ENCODE data around the gene PNKD. TPM values are rescaled to one million over a fixed set of nuclear protein-coding genes. Genes with fewer than 3 reads are reported as not detected.

PNKD gene
- total RNA-seq, 1 donor from 2014 or later: 39.1 TPM

DNA sequence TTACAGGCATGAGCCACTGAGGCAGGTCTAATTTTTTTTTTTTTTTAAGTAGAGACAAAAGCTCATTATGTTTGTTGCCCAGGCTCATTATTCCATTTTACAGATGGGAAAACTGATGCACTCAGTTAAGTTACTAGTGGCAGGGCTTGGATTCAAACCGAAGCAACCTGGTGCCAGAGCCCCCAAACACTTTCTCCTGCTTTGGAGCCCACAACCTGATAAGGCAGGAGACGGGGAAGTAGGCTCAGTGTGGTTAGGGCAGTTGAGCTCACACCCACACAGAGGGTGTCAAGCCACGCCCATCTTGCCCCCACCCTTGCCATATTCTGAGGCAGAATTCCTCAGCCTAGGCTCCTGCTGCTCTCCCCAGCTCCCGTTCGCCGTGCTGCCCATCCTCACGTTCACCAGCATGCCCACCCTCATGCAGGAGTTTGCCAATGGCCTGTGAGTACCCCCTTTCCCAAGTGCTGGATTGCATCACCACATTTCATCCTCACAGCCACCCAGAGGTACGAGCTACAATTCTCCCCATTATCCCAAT lies 123.5 kb downstream of the PNKD start:
- Histone ChIP-seq H3K9ac (ENCODE audit: low read depth in 1 of 3, low read length in 3 of 3) (no peak overlapping the region), H3K4me1 (ENCODE audit: control insufficient read depth in 3 of 3, insufficient read depth in 3 of 3, low read length in 3 of 3) (peaks cover 22 to 28% (median 25%) of the 10 kb centered on the region in 3 donors), H3K27ac (ENCODE audit: low read depth, low read length) (no peak overlapping the region), H3K27me3 (ENCODE audit: control insufficient read depth in 3 of 3, insufficient read depth in 3 of 3, low read length in 3 of 3) (no peaks in the 10 kb centered on the region), H3K4me3 (ENCODE audit: low read length in 3 of 3) (no peak overlapping the region), H3K9me3 (ENCODE audit: control insufficient read depth in 3 of 3, low read length in 3 of 3) (no peaks in the 10 kb centered on the region), H3K36me3 (ENCODE audit: control insufficient read depth in 3 of 3, insufficient read depth in 3 of 3, low read length in 3 of 3) (no peaks in the 10 kb centered on the region)

DNA sequence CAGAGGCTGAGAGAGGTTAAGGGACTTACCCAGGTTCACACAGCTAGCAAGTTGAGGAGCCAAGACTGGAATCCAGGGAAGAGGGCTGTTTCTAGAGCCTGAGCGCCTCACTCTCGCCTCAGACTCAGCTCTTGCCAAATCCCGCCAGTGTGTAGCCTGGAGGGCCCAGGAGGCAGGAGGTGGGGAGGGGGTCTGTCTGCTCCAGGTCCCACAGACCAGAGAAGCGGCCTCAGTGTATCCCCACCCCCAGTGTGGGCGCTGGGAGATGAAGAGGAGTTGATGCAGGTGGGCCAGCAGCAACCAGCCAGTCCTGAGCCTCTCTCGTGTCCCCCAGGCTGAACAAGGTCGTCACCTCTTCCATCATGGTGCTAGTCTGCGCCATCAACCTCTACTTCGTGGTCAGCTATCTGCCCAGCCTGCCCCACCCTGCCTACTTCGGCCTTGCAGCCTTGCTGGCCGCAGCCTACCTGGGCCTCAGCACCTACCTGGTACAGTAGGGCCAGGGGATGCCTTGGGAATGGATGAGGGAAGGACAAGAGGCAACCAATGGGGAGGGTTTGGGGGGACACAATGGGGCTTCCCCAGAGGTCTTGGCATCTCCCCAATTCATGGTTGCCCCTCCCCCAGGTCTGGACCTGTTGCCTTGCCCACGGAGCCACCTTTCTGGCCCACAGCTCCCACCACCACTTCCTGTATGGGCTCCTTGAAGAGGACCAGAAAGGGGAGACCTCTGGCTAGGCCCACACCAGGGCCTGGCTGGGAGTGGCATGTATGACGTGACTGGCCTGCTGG lies 124.2 kb downstream of the PNKD start:
- no peak overlapping the region for H3K27ac ChIP-seq (ENCODE audit: low read depth, low read length)
- H3K4me1 ChIP-seq (ENCODE audit: control insufficient read depth in 3 of 3, insufficient read depth in 3 of 3, low read length in 3 of 3): peaks cover 25 to 33% (median 31%) of the 10 kb centered on the region in 3 donors
- H3K36me3 ChIP-seq (ENCODE audit: control insufficient read depth in 3 of 3, insufficient read depth in 3 of 3, low read length in 3 of 3): no peaks in the 10 kb centered on the region
- no peak overlapping the region for H3K4me3 ChIP-seq (ENCODE audit: low read length in 3 of 3)
- no peaks in the 10 kb centered on the region for H3K9me3 ChIP-seq (ENCODE audit: control insufficient read depth in 3 of 3, low read length in 3 of 3)
- no peaks in the 10 kb centered on the region for H3K27me3 ChIP-seq (ENCODE audit: control insufficient read depth in 3 of 3, insufficient read depth in 3 of 3, low read length in 3 of 3)
- no peak overlapping the region for H3K9ac ChIP-seq (ENCODE audit: low read depth in 1 of 3, low read length in 3 of 3)

DNA sequence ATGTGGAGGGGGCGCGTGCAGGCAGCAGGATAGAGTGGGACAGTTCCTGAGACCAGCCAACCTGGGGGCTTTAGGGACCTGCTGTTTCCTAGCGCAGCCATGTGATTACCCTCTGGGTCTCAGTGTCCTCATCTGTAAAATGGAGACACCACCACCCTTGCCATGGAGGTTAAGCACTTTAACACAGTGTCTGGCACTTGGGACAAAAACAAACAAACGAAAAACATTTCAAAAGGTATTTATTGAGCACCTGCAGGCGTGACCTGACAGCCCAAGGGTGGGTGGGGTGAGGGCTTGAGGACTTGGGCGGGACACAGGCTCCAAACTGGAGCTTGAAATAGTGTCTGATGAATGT lies 124.7 kb downstream of the PNKD start:
- Histone ChIP-seq H3K4me3 (ENCODE audit: low read length in 3 of 3) (no peak overlapping the region), H3K27ac (ENCODE audit: low read depth, low read length) (no peak overlapping the region), H3K4me1 (ENCODE audit: control insufficient read depth in 3 of 3, insufficient read depth in 3 of 3, low read length in 3 of 3) (peaks cover 25 to 33% (median 31%) of the 10 kb centered on the region in 3 donors), H3K27me3 (ENCODE audit: control insufficient read depth in 3 of 3, insufficient read depth in 3 of 3, low read length in 3 of 3) (no peaks in the 10 kb centered on the region), H3K9me3 (ENCODE audit: control insufficient read depth in 3 of 3, low read length in 3 of 3) (no peaks in the 10 kb centered on the region), H3K9ac (ENCODE audit: low read depth in 1 of 3, low read length in 3 of 3) (no peak overlapping the region), H3K36me3 (ENCODE audit: control insufficient read depth in 3 of 3, insufficient read depth in 3 of 3, low read length in 3 of 3) (no peaks in the 10 kb centered on the region)

DNA sequence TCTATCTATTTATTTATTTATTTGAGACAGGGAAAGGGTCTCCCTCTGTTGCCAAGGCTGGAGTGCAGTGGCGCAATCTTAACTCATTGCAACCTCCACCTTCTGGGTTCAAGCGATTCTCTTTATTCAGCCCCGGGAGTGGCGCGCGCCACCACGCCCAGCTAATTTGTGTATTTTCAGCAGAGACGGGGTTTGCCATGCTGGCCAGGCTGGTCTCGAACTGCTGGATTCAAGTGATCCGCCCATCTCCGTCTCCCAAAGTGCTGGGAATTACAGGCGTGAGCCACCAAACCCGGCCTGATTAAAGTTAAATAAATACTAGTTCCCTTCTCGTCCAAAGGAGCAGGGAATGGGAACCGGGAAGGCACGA lies 125.1 kb downstream of the PNKD start:
- Histone ChIP-seq H3K36me3 (ENCODE audit: control insufficient read depth in 3 of 3, insufficient read depth in 3 of 3, low read length in 3 of 3) (no peaks in the 10 kb centered on the region), H3K4me3 (ENCODE audit: low read length in 3 of 3) (peak overlapping the region; percentile 70 to 95 (median 91)), H3K27ac (ENCODE audit: low read depth, low read length) (peak overlapping the region; percentile 98), H3K27me3 (ENCODE audit: control insufficient read depth in 3 of 3, insufficient read depth in 3 of 3, low read length in 3 of 3) (no peaks in the 10 kb centered on the region), H3K9me3 (ENCODE audit: control insufficient read depth in 3 of 3, low read length in 3 of 3) (no peaks in the 10 kb centered on the region), H3K9ac (ENCODE audit: low read depth in 1 of 3, low read length in 3 of 3) (peak overlapping the region; percentile 67 to 98 (median 96)), H3K4me1 (ENCODE audit: control insufficient read depth in 3 of 3, insufficient read depth in 3 of 3, low read length in 3 of 3) (peaks cover 25 to 33% (median 31%) of the 10 kb centered on the region in 3 donors)

DNA sequence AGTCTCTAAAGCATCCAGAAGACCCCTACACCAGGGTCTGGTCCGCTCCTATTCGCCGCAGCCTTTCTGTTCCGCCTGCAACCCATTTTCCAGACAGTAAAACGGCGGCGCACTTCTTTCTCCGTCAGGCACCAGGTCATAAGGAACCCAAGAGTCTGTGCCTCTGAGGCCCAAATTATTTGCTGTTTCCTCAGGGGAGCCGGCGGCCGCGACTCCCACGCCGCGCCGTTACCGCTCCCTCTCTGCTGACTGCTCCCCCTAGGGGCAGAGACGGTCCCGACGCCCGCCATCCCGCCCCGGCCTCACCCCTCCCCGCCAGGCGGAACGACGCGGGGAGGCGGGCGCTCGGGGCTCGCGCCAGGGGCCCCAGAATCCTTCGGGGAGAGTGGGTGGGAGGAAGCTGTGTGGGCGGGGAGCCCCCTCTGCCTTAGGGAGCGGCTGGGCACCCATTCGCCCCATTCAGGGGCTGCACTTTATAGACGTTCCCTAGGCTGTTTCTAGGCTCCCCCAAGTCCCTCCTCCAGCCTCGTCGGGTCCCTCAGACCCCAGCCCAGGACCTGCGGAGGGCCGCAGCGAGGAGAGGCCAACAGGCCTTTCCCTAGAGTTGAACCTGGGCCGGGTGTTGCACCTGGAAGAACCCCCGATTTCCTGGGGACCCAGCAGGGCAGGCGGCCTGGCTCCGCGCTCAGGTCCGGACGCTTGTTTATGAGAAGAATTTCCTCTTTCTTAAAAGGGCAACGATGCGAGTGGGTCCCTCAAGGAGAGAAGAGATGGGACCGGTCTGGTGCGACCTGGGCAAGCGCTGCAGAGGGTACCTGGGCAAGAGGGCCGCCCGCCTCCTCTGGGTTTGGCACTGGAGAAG lies 125.7 kb downstream of the PNKD start:
- no peaks in the 10 kb centered on the region for H3K27me3 ChIP-seq (ENCODE audit: control insufficient read depth in 3 of 3, insufficient read depth in 3 of 3, low read length in 3 of 3)
- H3K4me3 ChIP-seq (ENCODE audit: low read length in 3 of 3): peak overlapping the region; percentile 81 to 95 (median 91)
- H3K9me3 ChIP-seq (ENCODE audit: control insufficient read depth in 3 of 3, low read length in 3 of 3): no peaks in the 10 kb centered on the region
- peak overlapping the region; percentile 98 for H3K27ac ChIP-seq (ENCODE audit: low read depth, low read length)
- no peaks in the 10 kb centered on the region for H3K36me3 ChIP-seq (ENCODE audit: control insufficient read depth in 3 of 3, insufficient read depth in 3 of 3, low read length in 3 of 3)
- H3K9ac ChIP-seq (ENCODE audit: low read depth in 1 of 3, low read length in 3 of 3): peak overlapping the region; percentile 94 to 98 (median 96)
- peaks cover 27 to 35% (median 33%) of the 10 kb centered on the region in 3 donors for H3K4me1 ChIP-seq (ENCODE audit: control insufficient read depth in 3 of 3, insufficient read depth in 3 of 3, low read length in 3 of 3)

Small RNA genes within 50 kb of the gene (small RNA-seq; reads per million reads assigned to genes)
- gene MIR6810: not detected

Other genes with a start within 250 kb of the PNKD start
- not detected for gene RUFY4, start 201.3 kb upstream of the PNKD start, total RNA-seq
- under 0.01 TPM for gene CXCR2, start 144.5 kb upstream of the PNKD start, total RNA-seq
- gene CXCR1, start 103.6 kb upstream of the PNKD start, total RNA-seq: 0.52 TPM
- 172 TPM for gene ARPC2, start 53.3 kb upstream of the PNKD start, total RNA-seq
- 1.0 TPM for gene GPBAR1, start 9.5 kb upstream of the PNKD start, total RNA-seq
- 121 TPM for gene AAMP, start 382 bp upstream of the PNKD start, total RNA-seq
- gene TMBIM1, start 22.0 kb downstream of the PNKD start, total RNA-seq: 109 TPM
- not detected for gene CATIP, start 86.3 kb downstream of the PNKD start, total RNA-seq
- gene SLC11A1, start 111.8 kb downstream of the PNKD start, total RNA-seq: 1.0 TPM
- 44.4 TPM for gene CTDSP1, start 129.3 kb downstream of the PNKD start, total RNA-seq
- gene VIL1, start 148.6 kb downstream of the PNKD start, total RNA-seq: not detected

Data from skeletal muscle tissue (tissue), 5 donors.